K562 (cell line): ENCODE data around the gene ALG11. TPM values are rescaled to one million over a fixed set of nuclear protein-coding genes. Genes with fewer than 3 reads are reported as not detected.

Experiments
- CBX8 ChIP-seq: fragments of 200-600 bp; sonication (generic); IDR thresholded peaks from 2 replicates; pipeline ENCODE4 v1.6.1; 2012; ENCODE audit warnings: borderline replicate concordance, mixed run types, low read depth, mild to moderate bottlenecking, moderate library complexity, mixed read lengths, low read length, control low read depth, inconsistent platforms; ENCODE audit not compliant: poor library complexity, severe bottlenecking; ENCODE audit errors: extremely low read depth
- CHD2 ChIP-seq: IDR thresholded peaks from 2 replicates; pipeline ENCODE4 v1.6.1; 2011; ENCODE audit warnings: low read depth, low read length
- CTBP1 ChIP-seq: fragments of 450-650 bp; IDR thresholded peaks from 2 replicates; pipeline ENCODE4 v1.6.1; 2016; ENCODE audit warnings: borderline replicate concordance
- CXXC5 ChIP-seq: fragments of 250-450 bp; sonication (Bioruptor Pico); IDR thresholded peaks from 2 replicates; pipeline ENCODE4 v1.8.0; 2022; ENCODE audit warnings: inconsistent platforms, mild to moderate bottlenecking, moderate library complexity
- HMG20A ChIP-seq: fragments of 450-650 bp; formaldehyde crosslinking; conservative IDR thresholded peaks from 2 replicates; pipeline ENCODE4 v1.4.0; 2020; ENCODE audit warnings: mild to moderate bottlenecking, mixed read lengths
- NFRKB ChIP-seq: fragments of 450-650 bp; IDR thresholded peaks from 2 replicates; pipeline ENCODE4 v1.6.1; 2016; ENCODE audit warnings: low read depth
- NR2C1 ChIP-seq, 2 experiments: fragments of 450-650 bp; IDR thresholded peaks; 2 replicates each; pipeline ENCODE4 v1.6.1; 2017; ENCODE audit warnings: mild to moderate bottlenecking in 2 of 2, antibody characterized with exemption in 1 of 2, inconsistent platforms in 1 of 2, missing compliant biosample characterization in 1 of 2, missing genetic modification characterization in 1 of 2
- NR2C2 ChIP-seq, 2 experiments: fragments of 200-800 bp in 1 of 2; sonication (Bioruptor generic) in 1 of 2; sonication (generic) in 1 of 2; formaldehyde crosslinking in 1 of 2; IDR thresholded peaks; 2 replicates each; pipeline versions ENCODE4 v1.6.1 to v1.8.0; 2016 to 2022; ENCODE audit warnings: mild to moderate bottlenecking in 1 of 2, missing compliant biosample characterization in 1 of 2, missing genetic modification characterization in 1 of 2, missing genetic modification reagents in 1 of 2
- OTX1 ChIP-seq: fragments of 450-650 bp; formaldehyde crosslinking; IDR thresholded peaks from 2 replicates; pipeline ENCODE4 v1.4.0; 2022; ENCODE audit warnings: mild to moderate bottlenecking
- SAP30 ChIP-seq: fragments of 200-600 bp; sonication (generic); IDR thresholded peaks from 2 replicates; pipeline ENCODE4 v1.6.1; 2012; ENCODE audit warnings: borderline replicate concordance, low read depth, mild to moderate bottlenecking, moderate library complexity, low read length, control low read depth, inconsistent platforms; ENCODE audit not compliant: insufficient read depth, poor library complexity, severe bottlenecking
- SMARCA4 ChIP-seq: fragments of 450-650 bp; IDR thresholded peaks from 2 replicates; pipeline ENCODE4 v1.6.1; 2016
- STAT5A ChIP-seq: IDR thresholded peaks from 2 replicates; pipeline ENCODE4 v1.6.1; 2012; ENCODE audit warnings: low read length, inconsistent platforms, borderline replicate concordance
- XRCC4 ChIP-seq: IDR thresholded peaks from one replicate; pipeline ENCODE4 v1.6.1; 2011; ENCODE audit not compliant: insufficient read depth, insufficient read length; ENCODE audit errors: extremely low read depth
- ZFP30 ChIP-seq: fragments of 250-450 bp; sonication (Bioruptor Pico); IDR thresholded peaks from 2 replicates; pipeline ENCODE4 v1.8.0; 2022; ENCODE audit warnings: moderate library complexity, mild to moderate bottlenecking, inconsistent platforms, borderline replicate concordance
- ZFPM2 ChIP-seq: fragments of 250-450 bp; sonication (Bioruptor Pico); IDR thresholded peaks from 2 replicates; pipeline ENCODE4 v1.5.1; 2022; ENCODE audit warnings: mild to moderate bottlenecking
- ZKSCAN1 ChIP-seq: fragments of 150-350 bp; IDR thresholded peaks from 2 replicates; pipeline ENCODE4 v1.6.1; 2016; ENCODE audit warnings: low read depth, low read length
- ZNF384 ChIP-seq: IDR thresholded peaks from 2 replicates; pipeline ENCODE4 v1.6.1; 2012; ENCODE audit warnings: low read depth, low read length, improper control_type of control experiment
- ZNF41 ChIP-seq: fragments of 250-450 bp; sonication (Bioruptor Pico); conservative IDR thresholded peaks from 2 replicates; pipeline ENCODE4 v1.4.0; 2020; ENCODE audit warnings: mild to moderate bottlenecking
- polyA plus RNA-seq, 8 experiments: library from polyadenylated mRNA; depleted of rRNA in 4 of 8; stranded (reverse) in 5 of 8; unstranded in 3 of 8; fragments of >200 nt; fragmentation: Nextera tagmentation in 2 of 8; fragmentation: Illumina TruSeq in 1 of 8; extraction: Ambion mirVana in 2 of 8; extraction: Trizol in 1 of 8; gene quantifications; 2 replicates each; pipeline versions ENCODE4 v1.2.1 to v1.2.3, GENCODE V29; 2011 to 2014; ENCODE audit warnings: inconsistent platforms in 1 of 8, missing spikeins in 1 of 8
- total RNA-seq, 7 experiments: library from RNA; depleted of rRNA in 6 of 7; stranded (reverse); fragments of >200 nt in 6 of 7; fragmentation: Illumina TruSeq in 2 of 7; extraction: Trizol in 2 of 7; gene quantifications; 2 replicates each; pipeline versions ENCODE4 v1.2.1 to v1.2.3, GENCODE V29; 2011 to 2021; ENCODE audit warnings: low replicate concordance in 1 of 7
- TF ChIP-seq, protein P1 (sequence below): fragments of 450-650 bp; formaldehyde crosslinking; IDR thresholded peaks from 2 replicates; pipeline ENCODE4 v1.4.0; 2022; ENCODE audit warnings: missing genetic modification characterization
- TF ChIP-seq, protein P2 (sequence below): fragments of 450-650 bp; IDR thresholded peaks from 2 replicates; pipeline ENCODE4 v1.6.1; 2016; ENCODE audit warnings: missing biosample characterization, missing genetic modification characterization
- TF ChIP-seq, protein P3 (sequence below): conservative IDR thresholded peaks from 2 replicates; pipeline ENCODE4 v1.6.1; 2011; ENCODE audit warnings: low read depth, mild to moderate bottlenecking, low read length; ENCODE audit not compliant: control insufficient read depth

Gene ALG11
- total and polyA plus RNA-seq, 9 of the 15 experiments (the other 6 are each of a cell fraction or from before 2014, with no cell fraction given): 7.3 to 19.2 (median 16.3) TPM

DNA sequence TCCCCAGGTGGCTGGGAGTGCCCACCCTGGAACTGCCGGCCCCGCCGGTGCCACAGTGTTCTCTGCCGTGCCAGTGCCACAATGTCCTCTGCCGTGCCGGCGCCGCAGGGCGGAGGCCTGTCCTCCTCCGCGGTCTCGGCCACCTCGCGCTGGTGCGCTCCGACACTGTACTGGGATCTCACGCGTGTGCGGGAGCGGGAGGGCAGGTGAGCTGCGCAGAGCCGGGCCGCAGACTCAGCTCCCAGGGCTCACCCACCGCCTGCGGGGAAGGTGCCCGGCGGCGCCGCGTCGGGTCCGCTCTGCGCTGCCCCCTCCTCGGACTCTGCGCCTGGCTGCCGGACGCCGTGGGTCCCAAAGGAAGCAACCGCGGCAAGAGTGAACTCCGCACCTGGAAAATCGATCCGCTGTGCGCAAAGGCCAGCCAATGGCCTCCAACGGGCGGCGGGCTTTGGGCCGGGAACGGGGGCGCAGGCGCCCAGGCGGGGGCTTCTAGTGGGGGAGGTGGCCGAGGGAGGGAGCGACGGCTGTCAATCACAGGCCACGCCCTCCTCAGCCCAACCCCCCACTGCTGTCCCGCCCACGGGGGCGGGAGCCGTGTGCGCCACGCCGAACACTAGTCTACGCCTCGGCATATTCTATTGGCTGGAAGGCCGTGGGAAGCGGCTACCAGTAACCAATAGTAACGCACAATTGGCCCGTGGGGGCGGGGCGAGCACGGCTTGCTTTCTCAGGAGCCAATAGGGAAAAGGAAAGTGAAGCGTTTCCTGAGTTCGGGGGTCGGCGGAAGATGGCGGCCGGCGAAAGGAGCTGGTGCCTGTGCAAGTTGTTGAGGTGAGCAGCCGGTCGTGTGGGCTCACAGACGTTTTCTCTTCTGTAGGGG, at the start of gene ALG11 (continued):
- TF ChIP-seq, protein P1, sequence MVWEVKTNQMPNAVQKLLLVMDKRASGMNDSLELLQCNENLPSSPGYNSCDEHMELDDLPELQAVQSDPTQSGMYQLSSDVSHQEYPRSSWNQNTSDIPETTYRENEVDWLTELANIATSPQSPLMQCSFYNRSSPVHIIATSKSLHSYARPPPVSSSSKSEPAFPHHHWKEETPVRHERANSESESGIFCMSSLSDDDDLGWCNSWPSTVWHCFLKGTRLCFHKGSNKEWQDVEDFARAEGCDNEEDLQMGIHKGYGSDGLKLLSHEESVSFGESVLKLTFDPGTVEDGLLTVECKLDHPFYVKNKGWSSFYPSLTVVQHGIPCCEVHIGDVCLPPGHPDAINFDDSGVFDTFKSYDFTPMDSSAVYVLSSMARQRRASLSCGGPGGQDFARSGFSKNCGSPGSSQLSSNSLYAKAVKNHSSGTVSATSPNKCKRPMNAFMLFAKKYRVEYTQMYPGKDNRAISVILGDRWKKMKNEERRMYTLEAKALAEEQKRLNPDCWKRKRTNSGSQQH: no peak
- TF ChIP-seq CBX8: no peak
- TF ChIP-seq, protein P2, sequence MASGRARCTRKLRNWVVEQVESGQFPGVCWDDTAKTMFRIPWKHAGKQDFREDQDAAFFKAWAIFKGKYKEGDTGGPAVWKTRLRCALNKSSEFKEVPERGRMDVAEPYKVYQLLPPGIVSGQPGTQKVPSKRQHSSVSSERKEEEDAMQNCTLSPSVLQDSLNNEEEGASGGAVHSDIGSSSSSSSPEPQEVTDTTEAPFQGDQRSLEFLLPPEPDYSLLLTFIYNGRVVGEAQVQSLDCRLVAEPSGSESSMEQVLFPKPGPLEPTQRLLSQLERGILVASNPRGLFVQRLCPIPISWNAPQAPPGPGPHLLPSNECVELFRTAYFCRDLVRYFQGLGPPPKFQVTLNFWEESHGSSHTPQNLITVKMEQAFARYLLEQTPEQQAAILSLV (tag): no peak
- TF ChIP-seq ZKSCAN1: no peak
- peak; percentile 72 for TF ChIP-seq CHD2
- peak; percentile 51 for TF ChIP-seq SAP30
- TF ChIP-seq ZFP30 (CRISPR knock-in tag): no peak
- 0 out of 2 replicates have a peak, but pooled peaks have one; percentile 38 for TF ChIP-seq CTBP1
- no peak for TF ChIP-seq HMG20A (CRISPR knock-in tag)
- TF ChIP-seq STAT5A: no peak
- 0 out of 2 replicates have a peak, but pooled peaks have one; percentile 62 for TF ChIP-seq NFRKB
- no peak for TF ChIP-seq ZNF41
- no peak for TF ChIP-seq OTX1 (CRISPR knock-in tag)
- TF ChIP-seq ZNF384: no peak
- TF ChIP-seq, protein P3, sequence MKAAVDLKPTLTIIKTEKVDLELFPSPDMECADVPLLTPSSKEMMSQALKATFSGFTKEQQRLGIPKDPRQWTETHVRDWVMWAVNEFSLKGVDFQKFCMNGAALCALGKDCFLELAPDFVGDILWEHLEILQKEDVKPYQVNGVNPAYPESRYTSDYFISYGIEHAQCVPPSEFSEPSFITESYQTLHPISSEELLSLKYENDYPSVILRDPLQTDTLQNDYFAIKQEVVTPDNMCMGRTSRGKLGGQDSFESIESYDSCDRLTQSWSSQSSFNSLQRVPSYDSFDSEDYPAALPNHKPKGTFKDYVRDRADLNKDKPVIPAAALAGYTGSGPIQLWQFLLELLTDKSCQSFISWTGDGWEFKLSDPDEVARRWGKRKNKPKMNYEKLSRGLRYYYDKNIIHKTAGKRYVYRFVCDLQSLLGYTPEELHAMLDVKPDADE: peak; percentile 52; the same call in 1 of the 2 replicates
- peak; percentile 94 for TF ChIP-seq NR2C1 (IDR thresholded peaks at IDR 0.05)
- peak; percentile 93 for TF ChIP-seq NR2C1 (tag; IDR thresholded peaks at IDR 0.05)
- no peak; the same call in 1 of the 2 replicates for TF ChIP-seq NR2C2 (CRISPR knock-in tag; IDR thresholded peaks at IDR 0.05)
- peak; percentile 97 for TF ChIP-seq NR2C2 (tag; IDR thresholded peaks at IDR 0.05)
- TF ChIP-seq CXXC5: peak; percentile 55
- TF ChIP-seq ZFPM2 (CRISPR knock-in tag): no peak
- TF ChIP-seq SMARCA4: no peak
- TF ChIP-seq XRCC4: no peak
